Epithelial cell of esophagus (primary cell): ENCODE data around the gene GJA4.

Experiments used
- DNase-seq: peaks from one replicate; pipeline ENCODE4 v3.0.0; 2010; ENCODE audit warnings: low read depth
- H3K4me3 ChIP-seq: 2 replicates; pipeline ENCODE4 v1.5.1; 2011; ENCODE audit warnings: mild to moderate bottlenecking, low read length, control low read depth
- CTCF ChIP-seq: IDR thresholded peaks from 2 replicates; pipeline ENCODE4 v1.5.1; 2011; ENCODE audit warnings: low read depth, mild to moderate bottlenecking, low read length, control low read depth, inconsistent platforms; ENCODE audit not compliant: insufficient read depth; ENCODE audit errors: missing control alignments

GJA4 gene

GRCh38 chr1:34825455-34826091 lies 32.8 kb downstream of the GJA4 start:
- no peak for DNase-seq
- no peak for TF ChIP-seq CTCF
- no peak overlapping the region for H3K4me3 ChIP-seq

GRCh38 chr1:34827341-34827941 lies 34.6 kb downstream of the GJA4 start:
- no peak for TF ChIP-seq CTCF
- no peak overlapping the region for H3K4me3 ChIP-seq
- no peak for DNase-seq

GRCh38 chr1:34828611-34829010 lies 35.8 kb downstream of the GJA4 start:
- H3K4me3 ChIP-seq = no peak overlapping the region
- no peak for TF ChIP-seq CTCF
- no peak for DNase-seq

GRCh38 chr1:34829250-34829649 lies 36.5 kb downstream of the GJA4 start:
- H3K4me3 ChIP-seq = no peak overlapping the region
- no peak for TF ChIP-seq CTCF
- DNase-seq = no peak

GRCh38 chr1:34831721-34832246 lies 39.0 kb downstream of the GJA4 start:
- TF ChIP-seq CTCF = no peak
- no peak overlapping the region for H3K4me3 ChIP-seq
- no peak for DNase-seq

GRCh38 chr1:34833711-34834110 lies 40.9 kb downstream of the GJA4 start:
- TF ChIP-seq CTCF = no peak
- no peak for DNase-seq
- no peak overlapping the region for H3K4me3 ChIP-seq
